ENCODE measurements around the gene DOCK1. TPM values are rescaled to one million over a fixed set of nuclear protein-coding genes. Genes with fewer than 3 reads are reported as not detected.

DOCK1 gene
- 1 to 10 TPM in 1 of 5 experiments, under 1 TPM in 4; 0.11 to 1.2 (median 0.34) TPM for total RNA-seq
- not detected for polyA plus RNA-seq
- 0.81 reads per million for total RNA-seq

- H3K27ac ChIP-seq (ENCODE audit: low read depth, low read length) = no peak within 1 kb of the TSS
- Mint-ChIP-seq H3K4me3 (peak within 1 kb of the TSS in 6 of 10 donors; percentile 16 to 84 (median 54)), H3K4me1 (peaks cover 0 to 2% (median 0%) of the 10 kb centered on the region in 7 donors), H3K9me3 (peaks cover 0 to 13% (median 3%) of the 10 kb centered on the region in 11 donors), H3K27ac (no peak within 1 kb of the TSS), H3K27me3 (peaks cover 20 to 37% (median 31%) of the 10 kb centered on the region in 5 donors), H3K36me3 (peaks cover 0 to 6% (median 0%) of the 10 kb centered on the region in 5 donors)
- H3K4me1 ChIP-seq (ENCODE audit: control insufficient read depth in 2 of 2, insufficient read depth in 2 of 2, low read length in 2 of 2) = no peaks in the 10 kb centered on the region
- CTCF ChIA-PET = no interaction called here
- H3K36me3 ChIP-seq (ENCODE audit: control insufficient read depth in 2 of 3, insufficient read depth in 3 of 3, low read length in 3 of 3) = no peaks in the 10 kb centered on the region
- peaks cover 0 to 5% of the 10 kb centered on the region in 2 donors for H3K27me3 ChIP-seq (ENCODE audit: control insufficient read depth in 2 of 2, insufficient read depth in 2 of 2, low read length in 2 of 2)
- intact Hi-C loops (cut with micrococcal nuclease) = no loop called here
- DNase-seq = peak in 1 of 9 donors; percentile 28
- H3K4me3 ChIP-seq (ENCODE audit: low read length) = no peak within 1 kb of the TSS
- ATAC-seq = no peak
- H3K9me3 ChIP-seq (ENCODE audit: control insufficient read depth in 2 of 3, low read length in 3 of 3) = no peaks in the 10 kb centered on the region
- POLR2A ChIA-PET = no interaction called here
Observed at GRCh38 chr10:126904818-126905701, at the start of gene DOCK1. Gene DOCK1, plus strand, starts transcription at chr10:126905428. Its CDS starts 90 bp downstream, at chr10:126905518.

GRCh38 chr10:126857178-126857806 is 47.9 kb upstream of the DOCK1 start:
- Histone ChIP-seq H3K27me3 (ENCODE audit: control insufficient read depth in 2 of 2, insufficient read depth in 2 of 2, low read length in 2 of 2) (no peaks in the 10 kb centered on the region), H3K4me3 (ENCODE audit: low read length) (no peak overlapping the region), H3K27ac (ENCODE audit: low read depth, low read length) (no peak overlapping the region), H3K36me3 (ENCODE audit: control insufficient read depth in 2 of 3, insufficient read depth in 3 of 3, low read length in 3 of 3) (no peaks in the 10 kb centered on the region), H3K9me3 (ENCODE audit: control insufficient read depth in 2 of 3, low read length in 3 of 3) (no peaks in the 10 kb centered on the region), H3K4me1 (ENCODE audit: control insufficient read depth in 2 of 2, insufficient read depth in 2 of 2, low read length in 2 of 2) (no peaks in the 10 kb centered on the region)
- Mint-ChIP-seq H3K27me3 (peaks cover 0 to 21% (median 5%) of the 10 kb centered on the region in 5 donors), H3K36me3 (peaks cover 0 to 10% (median 0%) of the 10 kb centered on the region in 5 donors), H3K4me1 (peaks cover 0 to 2% (median 0%) of the 10 kb centered on the region in 7 donors), H3K4me3 (no peak overlapping the region), H3K9me3 (peaks cover 0 to 18% (median 9%) of the 10 kb centered on the region in 11 donors), H3K27ac (no peak overlapping the region)
- intact Hi-C loops (cut with micrococcal nuclease) = no loop called here
- DNase-seq (no peak), ATAC-seq (no peak)
- POLR2A ChIA-PET = no interaction called here
- CTCF ChIA-PET = no interaction called here

- DNase-seq (no peak), ATAC-seq (no peak)
- no peaks in the 10 kb centered on the region for H3K9me3 ChIP-seq (ENCODE audit: control insufficient read depth in 2 of 3, low read length in 3 of 3)
- CTCF ChIA-PET = no interaction called here
- no peaks in the 10 kb centered on the region for H3K27me3 ChIP-seq (ENCODE audit: control insufficient read depth in 2 of 2, insufficient read depth in 2 of 2, low read length in 2 of 2)
- Mint-ChIP-seq H3K27me3 (peaks cover 0 to 4% (median 0%) of the 10 kb centered on the region in 5 donors), H3K4me3 (no peak overlapping the region), H3K4me1 (no peaks in the 10 kb centered on the region), H3K9me3 (peaks cover 0 to 12% (median 6%) of the 10 kb centered on the region in 11 donors), H3K27ac (no peak overlapping the region), H3K36me3 (no peaks in the 10 kb centered on the region)
- POLR2A ChIA-PET = no interaction called here
- H3K36me3 ChIP-seq (ENCODE audit: control insufficient read depth in 2 of 3, insufficient read depth in 3 of 3, low read length in 3 of 3) = no peaks in the 10 kb centered on the region
- intact Hi-C loops (cut with micrococcal nuclease) = no loop called here
- no peak overlapping the region for H3K27ac ChIP-seq (ENCODE audit: low read depth, low read length)
- no peak overlapping the region for H3K4me3 ChIP-seq (ENCODE audit: low read length)
- H3K4me1 ChIP-seq (ENCODE audit: control insufficient read depth in 2 of 2, insufficient read depth in 2 of 2, low read length in 2 of 2) = no peaks in the 10 kb centered on the region
Observed at GRCh38 chr10:126867567-126868365, 37.5 kb upstream of the DOCK1 start.

DNA sequence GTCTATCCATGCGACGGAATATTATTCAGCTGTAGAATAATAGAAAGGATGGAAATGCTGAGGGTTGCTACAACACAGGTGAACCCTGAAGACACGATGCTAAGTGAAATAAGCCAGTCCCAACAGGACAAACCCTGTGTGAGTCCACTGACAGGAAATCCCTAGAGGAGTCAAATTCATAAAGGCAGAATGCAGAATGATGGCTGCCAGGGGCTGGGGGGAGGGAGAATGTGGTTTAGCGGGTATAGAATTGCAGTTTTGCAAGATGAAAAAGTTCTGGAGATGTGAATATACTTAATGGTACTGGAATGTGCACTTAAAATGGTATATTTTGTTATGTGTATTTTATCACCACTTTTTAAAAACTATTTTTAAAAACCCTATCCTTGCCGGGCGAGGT is 36.9 kb upstream of the DOCK1 start:
- Histone ChIP-seq H3K36me3 (ENCODE audit: control insufficient read depth in 2 of 3, insufficient read depth in 3 of 3, low read length in 3 of 3) (no peaks in the 10 kb centered on the region), H3K27me3 (ENCODE audit: control insufficient read depth in 2 of 2, insufficient read depth in 2 of 2, low read length in 2 of 2) (no peaks in the 10 kb centered on the region), H3K9me3 (ENCODE audit: control insufficient read depth in 2 of 3, low read length in 3 of 3) (no peaks in the 10 kb centered on the region), H3K4me3 (ENCODE audit: low read length) (no peak overlapping the region), H3K4me1 (ENCODE audit: control insufficient read depth in 2 of 2, insufficient read depth in 2 of 2, low read length in 2 of 2) (no peaks in the 10 kb centered on the region), H3K27ac (ENCODE audit: low read depth, low read length) (no peak overlapping the region)
- ChIA-PET POLR2A (no interaction called here), CTCF (no interaction called here)
- no peak for DNase-seq
- no peak overlapping the region for H3K27ac Mint-ChIP-seq
- H3K4me1 Mint-ChIP-seq = no peaks in the 10 kb centered on the region
- no peaks in the 10 kb centered on the region for H3K36me3 Mint-ChIP-seq
- intact Hi-C loops (cut with micrococcal nuclease) = no loop called here
- no peak for ATAC-seq
- H3K9me3 Mint-ChIP-seq = peaks cover 0 to 10% (median 4%) of the 10 kb centered on the region in 11 donors
- peaks cover 0 to 4% (median 0%) of the 10 kb centered on the region in 5 donors for H3K27me3 Mint-ChIP-seq
- H3K4me3 Mint-ChIP-seq = no peak overlapping the region

- ATAC-seq (no peak), DNase-seq (no peak)
- intact Hi-C loops (cut with micrococcal nuclease) = no loop called here
- no peak overlapping the region for H3K4me3 ChIP-seq (ENCODE audit: low read length)
- peaks cover 0 to 4% (median 4%) of the 10 kb centered on the region in 5 donors for H3K27me3 Mint-ChIP-seq
- CTCF ChIA-PET = no interaction called here
- no peaks in the 10 kb centered on the region for H3K27me3 ChIP-seq (ENCODE audit: control insufficient read depth in 2 of 2, insufficient read depth in 2 of 2, low read length in 2 of 2)
- H3K9me3 Mint-ChIP-seq = peaks cover 0 to 10% (median 3%) of the 10 kb centered on the region in 11 donors
- POLR2A ChIA-PET = no interaction called here
- no peak overlapping the region for H3K4me3 Mint-ChIP-seq
- H3K4me1 Mint-ChIP-seq = no peaks in the 10 kb centered on the region
- H3K27ac Mint-ChIP-seq = no peak overlapping the region
- no peaks in the 10 kb centered on the region for H3K36me3 ChIP-seq (ENCODE audit: control insufficient read depth in 2 of 3, insufficient read depth in 3 of 3, low read length in 3 of 3)
- H3K9me3 ChIP-seq (ENCODE audit: control insufficient read depth in 2 of 3, low read length in 3 of 3) = no peaks in the 10 kb centered on the region
- H3K36me3 Mint-ChIP-seq = no peaks in the 10 kb centered on the region
- no peak overlapping the region for H3K27ac ChIP-seq (ENCODE audit: low read depth, low read length)
- H3K4me1 ChIP-seq (ENCODE audit: control insufficient read depth in 2 of 2, insufficient read depth in 2 of 2, low read length in 2 of 2) = no peaks in the 10 kb centered on the region
Observed at GRCh38 chr10:126872135-126872534, 33.1 kb upstream of the DOCK1 start.

DNA sequence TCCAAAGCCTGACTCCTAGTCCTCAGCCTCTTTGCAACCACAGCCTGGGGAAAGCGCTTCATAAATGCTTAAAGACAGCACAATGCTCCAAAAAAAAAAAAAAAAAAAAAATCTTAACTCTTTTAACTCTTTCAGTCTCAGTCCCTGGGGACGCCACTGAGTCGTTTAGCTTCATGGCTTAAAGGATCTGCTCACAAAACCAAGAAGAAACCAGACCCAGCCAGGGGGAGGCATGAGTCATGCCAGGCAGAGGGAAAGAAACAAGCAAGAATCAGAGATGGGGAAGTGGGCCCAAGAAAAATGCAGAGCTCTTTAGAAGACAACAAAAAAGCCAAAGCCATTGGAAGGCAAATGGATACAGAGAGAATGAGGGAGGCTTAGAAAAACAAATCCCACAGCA is 32.5 kb upstream of the DOCK1 start:
- ChIA-PET CTCF (no interaction called here), POLR2A (no interaction called here)
- no peak overlapping the region for H3K4me3 Mint-ChIP-seq
- no peak for ATAC-seq
- no peak overlapping the region for H3K27ac ChIP-seq (ENCODE audit: low read depth, low read length)
- H3K27me3 ChIP-seq (ENCODE audit: control insufficient read depth in 2 of 2, insufficient read depth in 2 of 2, low read length in 2 of 2) = no peaks in the 10 kb centered on the region
- no peaks in the 10 kb centered on the region for H3K4me1 Mint-ChIP-seq
- H3K4me3 ChIP-seq (ENCODE audit: low read length) = no peak overlapping the region
- peaks cover 0 to 4% (median 4%) of the 10 kb centered on the region in 5 donors for H3K27me3 Mint-ChIP-seq
- peaks cover 0 to 10% (median 3%) of the 10 kb centered on the region in 11 donors for H3K9me3 Mint-ChIP-seq
- intact Hi-C loops (cut with micrococcal nuclease) = no loop called here
- no peaks in the 10 kb centered on the region for H3K36me3 ChIP-seq (ENCODE audit: control insufficient read depth in 2 of 3, insufficient read depth in 3 of 3, low read length in 3 of 3)
- no peak for DNase-seq
- no peaks in the 10 kb centered on the region for H3K9me3 ChIP-seq (ENCODE audit: control insufficient read depth in 2 of 3, low read length in 3 of 3)
- no peak overlapping the region for H3K27ac Mint-ChIP-seq
- H3K4me1 ChIP-seq (ENCODE audit: control insufficient read depth in 2 of 2, insufficient read depth in 2 of 2, low read length in 2 of 2) = no peaks in the 10 kb centered on the region
- H3K36me3 Mint-ChIP-seq = no peaks in the 10 kb centered on the region
